Vagina (tissue), 2 donors: ENCODE results near the gene SHISA5.
A peak's percentile ranks its signal among the peaks of the same experiment; 100 is the strongest.

Experiments
- CTCF ChIP-seq, 3 experiments: fragments of 450-650 bp in 2 of 3; fragments of 200-600 bp in 1 of 3; sonication (generic) in 1 of 3; IDR thresholded peaks; one replicate each; pipeline ENCODE4 v1.5.1; 2017 to 2019; ENCODE audit warnings: antibody characterized with exemption in 3 of 3, mild to moderate bottlenecking in 2 of 3, moderate library complexity in 2 of 3
- POLR2A ChIP-seq, 2 donors: fragments of 450-650 bp; IDR thresholded peaks; one replicate each; pipeline ENCODE4 v1.6.1; 2017; ENCODE audit warnings: antibody characterized with exemption in 2 of 2, mild to moderate bottlenecking in 2 of 2, moderate library complexity in 2 of 2
- POLR2AphosphoS5 ChIP-seq, 2 donors: sonication (generic); formaldehyde crosslinking; IDR thresholded peaks; one replicate each; pipeline ENCODE4 v1.9.0; 2017; ENCODE audit warnings: antibody characterized with exemption in 2 of 2, mild to moderate bottlenecking in 2 of 2, low read depth in 1 of 2; ENCODE audit not compliant: insufficient read depth in 1 of 2

GRCh38 chr3:48472923-48473616 lies 30.9 kb downstream of the SHISA5 start:
- TF ChIP-seq POLR2A (IDR thresholded peaks at IDR 0.05) (peak in 1 of 2 donors; percentile 80), CTCF (IDR thresholded peaks at IDR 0.05) (peak in 2 of 3 experiments; percentile 37 to 48), POLR2AphosphoS5 (IDR thresholded peaks at IDR 0.05; ENCODE audit: insufficient read depth in 1 of 2, low read depth in 1 of 2) (peak; percentile 91 to 93)
